WERI-Rb-1 (cell line): ENCODE measurements around the gene FAM78A.

ENCODE experiments used
- DNase-seq: peaks from one replicate; pipeline ENCODE4 v3.0.0-alpha.2; 2020
- H3K27ac ChIP-seq: fragments of 250-450 bp; sonication (Bioruptor Pico); 2 replicates; pipeline ENCODE4 v1.5.1; 2020; ENCODE audit warnings: mild to moderate bottlenecking, moderate library complexity
- H3K27me3 ChIP-seq: fragments of 250-450 bp; sonication (Bioruptor Pico); 2 replicates; pipeline ENCODE4 v1.5.1; 2021; ENCODE audit warnings: mild to moderate bottlenecking, low read depth, moderate library complexity; ENCODE audit not compliant: insufficient read depth, severe bottlenecking
- H3K36me3 ChIP-seq: fragments of 250-450 bp; sonication (Bioruptor Pico); 2 replicates; pipeline ENCODE4 v1.5.1; 2020; ENCODE audit warnings: mild to moderate bottlenecking, moderate library complexity
- H3K4me3 ChIP-seq: 2 replicates; pipeline ENCODE4 v1.5.1; 2011; ENCODE audit warnings: low read depth, mild to moderate bottlenecking, control low read depth, low read length
- H3K9me3 ChIP-seq: fragments of 250-450 bp; sonication (Bioruptor Pico); 2 replicates; pipeline ENCODE4 v1.5.1; 2021; ENCODE audit warnings: mild to moderate bottlenecking, moderate library complexity; ENCODE audit not compliant: severe bottlenecking
- CTCF ChIP-seq: IDR thresholded peaks from 2 replicates; pipeline ENCODE4 v1.5.1; 2011; ENCODE audit warnings: low read depth, mild to moderate bottlenecking, control low read depth, inconsistent platforms, low read length

FAM78A gene

GRCh38 chr9:131240047-131240921 lies 36.0 kb downstream of the FAM78A start:
- peaks cover 4% of the 10 kb centered on the region for H3K9me3 ChIP-seq
- H3K4me3 ChIP-seq, result no peak overlapping the region
- H3K27me3 ChIP-seq, result no peaks in the 10 kb centered on the region
- H3K36me3 ChIP-seq, result peaks cover 9% of the 10 kb centered on the region
- DNase-seq, result no peak
- no peak for TF ChIP-seq CTCF
- H3K27ac ChIP-seq, result no peak overlapping the region

GRCh38 chr9:131239161-131239975 lies 36.9 kb downstream of the FAM78A start:
- no peak for DNase-seq
- H3K36me3 ChIP-seq, result peaks cover 18% of the 10 kb centered on the region
- no peak for TF ChIP-seq CTCF
- no peak overlapping the region for H3K27ac ChIP-seq
- peaks cover 4% of the 10 kb centered on the region for H3K9me3 ChIP-seq
- H3K4me3 ChIP-seq, result no peak overlapping the region
- no peaks in the 10 kb centered on the region for H3K27me3 ChIP-seq

- no peak for DNase-seq
- no peak overlapping the region for H3K4me3 ChIP-seq
- no peaks in the 10 kb centered on the region for H3K27me3 ChIP-seq
- TF ChIP-seq CTCF, result no peak
- H3K27ac ChIP-seq, result no peak overlapping the region
- peaks cover 4% of the 10 kb centered on the region for H3K9me3 ChIP-seq
- H3K36me3 ChIP-seq, result peaks cover 26% of the 10 kb centered on the region
These were observed 37.8 kb downstream of the FAM78A start for GRCh38 chr9:131238402-131239021.

GRCh38 chr9:131237931-131238401 lies 38.3 kb downstream of the FAM78A start:
- Histone ChIP-seq H3K9me3 (peaks cover 2% of the 10 kb centered on the region), H3K27me3 (no peaks in the 10 kb centered on the region), H3K4me3 (no peak overlapping the region), H3K27ac (no peak overlapping the region), H3K36me3 (peaks cover 32% of the 10 kb centered on the region)
- no peak for DNase-seq
- no peak for TF ChIP-seq CTCF

GRCh38 chr9:131237291-131237690 lies 39.0 kb downstream of the FAM78A start:
- H3K9me3 ChIP-seq, result no peaks in the 10 kb centered on the region
- 0 out of 2 replicates have a peak overlapping the region, but pooled peaks have one; percentile 4 for H3K27ac ChIP-seq
- H3K36me3 ChIP-seq, result peaks cover 39% of the 10 kb centered on the region
- no peak for TF ChIP-seq CTCF
- H3K27me3 ChIP-seq, result no peaks in the 10 kb centered on the region
- DNase-seq, result no peak
- no peak overlapping the region for H3K4me3 ChIP-seq
